ENCODE data around the gene AEBP2.
"Not testable (repeated sequence)": the region's sequence is repeated elsewhere in the genome, so short reads cannot be mapped to it uniquely, and the experiment has no call there.

Gene AEBP2, protein sequence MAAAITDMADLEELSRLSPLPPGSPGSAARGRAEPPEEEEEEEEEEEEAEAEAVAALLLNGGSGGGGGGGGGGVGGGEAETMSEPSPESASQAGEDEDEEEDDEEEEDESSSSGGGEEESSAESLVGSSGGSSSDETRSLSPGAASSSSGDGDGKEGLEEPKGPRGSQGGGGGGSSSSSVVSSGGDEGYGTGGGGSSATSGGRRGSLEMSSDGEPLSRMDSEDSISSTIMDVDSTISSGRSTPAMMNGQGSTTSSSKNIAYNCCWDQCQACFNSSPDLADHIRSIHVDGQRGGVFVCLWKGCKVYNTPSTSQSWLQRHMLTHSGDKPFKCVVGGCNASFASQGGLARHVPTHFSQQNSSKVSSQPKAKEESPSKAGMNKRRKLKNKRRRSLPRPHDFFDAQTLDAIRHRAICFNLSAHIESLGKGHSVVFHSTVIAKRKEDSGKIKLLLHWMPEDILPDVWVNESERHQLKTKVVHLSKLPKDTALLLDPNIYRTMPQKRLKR

DNA sequence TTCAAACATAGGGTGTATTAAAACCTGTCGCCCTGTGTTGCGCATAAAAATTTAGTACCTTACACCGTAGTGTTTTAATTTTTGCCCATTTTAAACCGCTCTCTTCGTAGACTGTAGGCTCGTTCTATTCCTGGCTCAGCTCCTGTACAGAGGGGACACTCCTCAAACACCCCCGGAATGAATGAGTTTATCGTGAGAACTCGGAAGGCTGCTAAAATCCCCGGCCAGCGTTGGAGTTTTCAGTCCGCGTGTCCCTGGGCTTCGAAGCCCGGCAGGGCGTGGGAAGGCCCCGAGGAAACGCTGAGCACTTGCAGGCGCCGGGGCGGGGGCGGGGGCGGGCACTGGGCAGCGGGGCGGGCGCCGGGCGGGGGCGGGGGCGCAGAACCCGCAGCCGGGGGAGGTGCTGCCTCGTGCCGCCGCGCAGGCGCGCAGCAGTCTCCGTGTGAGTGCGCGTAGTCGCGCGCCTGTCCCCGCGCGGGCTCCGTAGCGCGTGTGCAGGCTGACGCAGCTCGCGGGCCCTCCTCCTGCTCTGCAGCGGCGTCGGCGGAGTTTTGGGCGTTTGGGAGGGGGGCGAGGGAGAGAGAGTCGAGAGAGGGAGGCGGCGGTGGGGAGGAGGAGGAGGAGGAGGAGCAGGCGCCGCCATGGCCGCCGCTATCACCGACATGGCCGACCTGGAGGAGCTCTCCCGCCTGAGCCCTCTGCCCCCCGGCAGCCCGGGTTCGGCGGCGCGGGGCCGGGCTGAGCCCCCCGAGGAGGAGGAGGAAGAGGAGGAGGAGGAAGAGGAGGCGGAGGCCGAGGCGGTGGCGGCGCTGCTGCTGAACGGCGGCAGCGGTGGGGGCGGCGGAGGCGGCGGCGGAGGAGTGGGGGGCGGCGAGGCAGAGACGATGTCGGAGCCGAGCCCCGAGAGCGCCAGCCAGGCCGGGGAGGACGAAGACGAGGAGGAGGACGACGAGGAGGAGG is at the start of gene AEBP2:
Gene AEBP2, plus strand, starts transcription at position 434 of the 960 bp plus-strand sequence. Its CDS starts 208 bp downstream, at position 642.
- DNase-seq (ENCODE audit: low read depth in 4 of 4, low spot score in 1 of 4): peak; percentile 53 to 78 (median 73)

DNA sequence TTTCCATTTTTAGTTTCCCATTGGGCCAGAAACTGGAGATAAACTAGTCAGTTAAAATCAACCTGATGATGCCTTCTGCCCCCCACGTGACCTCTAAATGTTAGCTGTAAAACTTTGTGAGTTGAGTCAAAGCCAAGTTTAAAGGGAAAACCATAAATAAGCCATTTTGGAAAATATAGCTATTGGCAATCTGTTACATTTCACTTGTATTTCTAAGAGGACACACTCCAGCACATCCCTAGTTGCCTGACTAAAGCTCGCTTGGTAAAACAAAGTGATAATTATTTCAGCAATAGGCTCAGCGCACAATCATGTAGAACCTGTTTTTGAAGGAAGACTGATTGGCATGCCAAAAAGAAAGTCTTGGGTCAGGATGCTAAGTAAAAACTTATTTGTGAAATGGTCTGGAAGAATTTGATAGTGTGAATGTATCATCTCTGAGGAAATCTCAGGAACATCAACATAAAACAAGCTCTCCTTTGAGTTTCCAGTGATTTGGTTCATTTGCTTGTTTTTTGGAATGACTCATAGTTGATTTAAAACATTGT is 49.2 kb upstream of the AEBP2 start:
- DNase-seq (ENCODE audit: low read depth in 4 of 4, low spot score in 1 of 4): no peak

DNA sequence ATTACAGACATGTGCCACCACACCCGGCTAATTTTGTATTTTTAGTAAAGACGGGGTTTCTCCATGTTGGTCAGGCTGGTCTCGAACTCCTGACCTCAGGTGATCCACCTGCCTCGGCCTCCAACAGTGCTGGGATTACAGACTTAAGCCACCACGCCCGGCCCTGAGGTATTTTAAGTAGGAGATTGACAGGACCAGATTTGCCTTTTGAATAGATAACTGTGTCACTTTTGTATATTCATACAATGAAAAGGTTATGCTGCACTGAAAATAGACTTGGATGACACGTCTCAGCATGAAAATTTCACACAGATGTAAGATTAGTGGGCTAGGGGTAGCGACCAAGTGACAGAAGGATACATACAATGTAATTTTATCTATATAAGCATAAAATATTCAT is 46.6 kb upstream of the AEBP2 start:
- not testable (repeated sequence) for DNase-seq (ENCODE audit: low read depth in 4 of 4, low spot score in 1 of 4)

DNA sequence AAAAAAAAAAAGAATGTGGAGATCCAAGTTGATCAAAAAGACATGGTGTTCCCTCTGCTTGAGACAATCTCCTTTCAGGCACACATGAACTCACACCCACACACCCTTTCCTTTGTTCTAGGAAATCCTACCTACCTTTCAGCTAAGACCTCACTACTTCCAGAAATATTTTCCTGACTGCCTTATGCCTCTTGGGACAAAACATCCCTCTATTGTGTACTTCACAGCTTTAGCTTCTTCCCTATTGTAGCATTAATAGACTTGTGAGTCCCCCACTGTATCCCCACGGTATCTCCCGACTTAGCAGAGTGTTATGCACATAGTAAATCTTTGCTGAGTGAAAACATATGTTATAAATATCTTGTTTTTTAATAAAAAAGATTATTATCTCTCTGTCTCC is 44.9 kb upstream of the AEBP2 start:
- no peak for DNase-seq (ENCODE audit: low read depth in 4 of 4, low spot score in 1 of 4)

DNA sequence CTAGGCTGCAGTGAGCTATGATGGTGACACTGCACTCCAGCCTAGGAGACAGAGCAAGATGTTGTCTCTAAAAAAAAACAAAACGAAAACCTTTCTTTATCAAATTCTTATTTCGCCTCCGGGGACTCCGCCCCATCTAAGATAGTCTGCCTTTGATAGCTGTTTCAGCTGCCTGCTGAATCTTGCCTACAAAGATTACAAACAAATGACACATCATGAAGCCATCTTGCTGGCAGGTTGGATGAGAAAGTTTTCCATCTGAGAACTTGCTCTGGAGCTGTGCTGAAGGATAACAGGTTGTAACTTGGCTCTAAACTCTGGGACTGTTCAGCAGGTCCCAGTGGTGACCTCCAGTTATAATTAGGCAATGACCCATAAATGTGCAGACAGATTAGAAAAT is 41.8 kb upstream of the AEBP2 start:
- DNase-seq (ENCODE audit: low read depth in 4 of 4, low spot score in 1 of 4): no peak

DNA sequence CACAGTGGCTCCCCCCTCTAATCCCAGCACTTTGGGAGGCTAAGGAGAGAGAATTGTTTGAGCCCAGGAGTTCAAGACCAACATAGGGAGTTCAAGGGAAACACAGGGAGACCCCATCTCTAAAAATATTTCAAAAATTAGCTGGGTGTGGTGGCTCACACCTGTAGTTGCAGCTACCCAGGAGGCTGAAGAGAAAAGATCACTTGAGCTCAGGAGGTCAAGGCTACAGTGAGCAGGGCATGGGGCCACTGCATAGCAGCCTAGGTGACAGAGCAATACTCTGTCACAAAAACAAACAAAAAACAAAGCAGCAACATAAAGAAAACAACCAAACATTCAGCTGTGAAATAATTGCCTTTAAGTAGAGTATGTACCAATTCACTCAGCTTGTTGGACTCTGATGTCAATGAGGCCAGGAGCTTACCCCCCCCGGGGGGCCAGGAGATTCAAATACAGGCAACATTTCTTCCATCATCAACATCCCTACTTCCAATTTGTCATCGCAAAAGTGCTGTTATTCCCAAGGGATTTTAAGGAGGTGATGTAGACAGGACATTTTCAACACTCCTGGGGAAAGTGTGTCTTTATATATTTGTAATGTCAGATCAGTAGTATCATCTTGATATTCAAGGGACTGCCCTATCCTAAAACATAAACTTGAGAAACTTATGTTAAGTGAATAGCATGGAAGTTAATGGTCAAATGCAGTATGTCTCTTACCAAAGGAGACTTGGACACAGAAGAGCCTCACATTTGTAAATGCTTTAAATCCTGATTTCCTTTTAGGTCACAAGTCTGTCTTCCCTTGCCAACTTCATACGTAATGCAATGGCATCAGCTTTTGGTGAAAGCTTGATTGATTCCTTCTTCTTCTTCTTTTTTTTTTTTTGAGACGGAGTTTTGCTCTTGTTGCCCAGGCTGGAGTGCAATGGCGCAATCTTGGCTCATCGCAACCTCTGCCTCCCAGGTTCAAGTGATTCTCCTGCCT is 40.6 kb upstream of the AEBP2 start:
- no peak for DNase-seq (ENCODE audit: low read depth in 4 of 4, low spot score in 1 of 4)

DNA sequence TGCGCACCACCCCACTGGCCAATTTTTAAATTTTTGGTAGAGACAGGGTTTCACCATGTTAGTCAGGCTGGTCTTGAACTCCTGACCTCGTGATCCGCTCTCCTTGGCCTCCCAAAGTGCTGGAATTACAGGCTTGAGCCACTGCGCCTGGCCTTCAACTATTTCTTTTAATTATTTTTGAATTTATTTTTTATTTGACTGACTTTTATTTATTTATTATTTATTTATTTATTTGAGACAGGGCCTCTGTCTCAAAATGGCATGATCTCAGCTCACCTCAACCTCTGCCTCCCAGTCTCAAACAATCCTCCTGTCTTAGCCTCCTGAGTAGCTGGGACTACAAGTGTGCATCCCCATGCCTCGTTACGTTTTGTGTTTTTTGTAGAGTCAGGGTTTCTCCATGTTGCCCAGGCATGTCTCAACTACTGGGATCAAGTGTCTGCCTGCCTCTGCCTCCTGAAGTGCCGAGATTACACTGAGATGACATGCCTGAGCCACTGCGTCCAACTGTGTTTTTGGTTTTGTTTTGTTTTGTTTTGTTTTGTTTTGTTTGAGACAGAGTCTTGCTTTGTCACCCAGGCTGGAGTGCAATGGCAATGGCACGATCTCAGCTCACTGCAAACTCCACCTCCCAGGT is 38.5 kb upstream of the AEBP2 start:
- DNase-seq (ENCODE audit: low read depth in 4 of 4, low spot score in 1 of 4): not testable (repeated sequence)

DNA sequence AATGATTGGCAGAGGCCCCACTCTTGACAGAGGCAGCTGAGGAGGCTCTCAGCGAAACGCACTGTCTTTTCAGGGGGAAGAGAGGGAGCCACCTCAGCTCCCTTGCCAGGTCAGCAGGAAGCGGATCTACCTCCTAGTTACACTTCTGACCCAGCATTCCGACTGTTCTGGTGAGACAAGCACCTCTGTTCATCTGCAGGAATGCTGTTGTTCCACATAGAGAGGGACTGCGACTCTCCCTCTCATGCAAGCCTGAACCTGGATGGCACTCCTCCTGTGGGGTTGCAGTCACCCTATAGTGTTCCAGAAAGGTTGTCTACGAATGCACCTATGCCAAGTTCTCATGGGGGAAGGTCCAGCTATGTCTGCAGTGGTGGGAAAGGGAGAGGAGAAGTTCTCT is 37.1 kb upstream of the AEBP2 start:
- DNase-seq (ENCODE audit: low read depth in 4 of 4, low spot score in 1 of 4): no peak

DNA sequence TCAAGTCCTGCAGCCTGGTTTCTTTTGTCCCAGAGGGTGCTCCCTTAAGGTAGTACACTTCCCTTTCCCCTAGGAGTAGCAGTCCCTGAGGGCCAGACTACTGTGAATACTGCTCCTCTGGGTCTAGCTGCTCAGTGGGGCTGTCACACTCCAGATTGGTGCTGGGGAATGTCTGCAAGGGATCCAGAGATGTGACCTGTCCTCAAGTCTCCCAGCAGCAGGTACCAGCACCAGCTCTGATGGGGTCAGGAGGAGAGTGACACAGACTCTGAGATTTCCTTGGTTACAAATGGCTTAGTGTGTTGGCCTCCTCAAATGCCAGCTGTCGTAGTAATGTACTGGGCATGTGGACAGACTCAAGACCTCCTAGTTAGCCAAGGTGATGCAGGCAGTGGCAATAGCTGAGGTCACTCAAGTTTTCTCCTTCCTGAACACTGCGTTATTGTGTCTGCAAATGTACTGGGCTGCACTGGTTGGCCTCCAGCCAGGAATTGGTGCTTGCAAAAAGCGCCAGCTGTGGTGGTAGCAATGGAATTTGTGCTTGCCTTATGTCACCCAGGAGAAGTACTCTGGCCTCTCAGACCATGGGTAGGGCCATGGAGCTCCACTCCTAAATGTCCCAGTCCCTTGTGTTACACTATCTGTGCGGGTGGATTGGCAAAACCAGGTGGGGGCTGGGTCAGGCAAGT is 36.4 kb upstream of the AEBP2 start:
- no peak for DNase-seq (ENCODE audit: low read depth in 4 of 4, low spot score in 1 of 4)

DNA sequence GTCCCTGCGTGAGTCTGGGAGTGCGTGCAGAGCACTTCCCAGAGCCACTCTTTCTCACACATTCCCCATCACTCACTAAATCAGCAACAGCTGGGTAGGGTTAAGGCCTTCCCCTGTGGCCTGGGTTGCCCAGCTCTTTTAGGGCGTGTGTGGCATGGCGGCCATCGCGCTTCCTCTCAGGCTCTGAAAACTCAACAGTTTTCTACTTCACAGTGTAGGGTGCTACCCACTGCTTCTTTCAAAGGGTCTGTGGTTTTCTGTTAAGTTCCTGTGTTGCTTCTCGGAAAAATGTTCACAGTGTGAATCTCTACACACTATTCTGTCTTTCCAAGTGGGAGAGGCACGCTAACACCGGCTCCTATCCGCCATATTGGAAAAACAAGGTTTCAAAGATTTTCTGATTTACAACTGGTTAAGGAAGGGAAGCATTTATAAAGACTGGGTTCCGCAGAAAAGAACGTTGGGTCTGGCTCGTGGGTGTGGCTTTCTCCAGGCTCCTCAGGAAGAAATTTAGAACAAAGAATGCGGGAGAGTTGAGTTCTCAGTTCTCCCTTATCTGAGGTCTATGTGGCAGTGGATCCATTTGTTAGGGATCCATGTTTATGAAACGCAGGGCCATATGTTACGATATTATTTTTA is 34.9 kb upstream of the AEBP2 start:
- no peak for DNase-seq (ENCODE audit: low read depth in 4 of 4, low spot score in 1 of 4)

DNA sequence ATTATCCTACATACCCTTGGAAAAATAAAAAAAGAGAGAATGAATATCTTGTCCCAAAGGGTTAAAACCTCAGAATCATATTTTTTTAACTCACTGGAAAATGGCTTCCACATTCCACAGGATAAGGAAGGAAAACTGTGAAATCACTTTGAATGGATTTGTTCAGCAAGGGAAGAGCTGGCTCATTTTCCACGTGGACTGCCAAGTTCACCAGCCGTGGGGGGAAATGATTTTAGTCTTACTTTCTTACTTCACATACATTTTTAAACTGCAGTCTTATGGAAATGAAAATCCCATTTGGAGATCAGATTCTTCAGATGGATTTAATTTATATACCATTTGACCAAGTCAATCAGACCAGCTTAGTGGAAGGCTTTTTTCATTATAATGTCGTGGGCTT is 29.9 kb upstream of the AEBP2 start:
- no peak for DNase-seq (ENCODE audit: low read depth in 4 of 4, low spot score in 1 of 4)

DNA sequence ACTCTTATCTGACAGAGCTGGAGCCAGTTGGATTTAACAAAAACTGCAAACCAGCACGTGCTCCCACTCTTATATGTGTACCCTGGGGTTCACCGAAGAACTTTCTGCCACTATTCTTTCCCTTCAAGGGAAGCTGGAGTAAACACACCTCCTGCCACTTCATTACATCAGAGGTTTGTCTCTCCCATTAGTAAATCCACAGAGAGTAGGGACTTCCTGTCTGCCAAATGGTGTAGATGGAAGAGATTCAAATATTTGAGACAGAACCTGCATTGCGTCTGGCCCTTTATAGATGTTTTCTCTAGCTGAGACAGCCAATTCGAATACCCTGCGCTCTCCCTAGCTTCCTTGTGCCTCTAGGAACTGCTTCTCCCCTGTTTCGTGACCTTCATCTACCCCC is 29.1 kb upstream of the AEBP2 start:
- no peak for DNase-seq (ENCODE audit: low read depth in 4 of 4, low spot score in 1 of 4)

DNA sequence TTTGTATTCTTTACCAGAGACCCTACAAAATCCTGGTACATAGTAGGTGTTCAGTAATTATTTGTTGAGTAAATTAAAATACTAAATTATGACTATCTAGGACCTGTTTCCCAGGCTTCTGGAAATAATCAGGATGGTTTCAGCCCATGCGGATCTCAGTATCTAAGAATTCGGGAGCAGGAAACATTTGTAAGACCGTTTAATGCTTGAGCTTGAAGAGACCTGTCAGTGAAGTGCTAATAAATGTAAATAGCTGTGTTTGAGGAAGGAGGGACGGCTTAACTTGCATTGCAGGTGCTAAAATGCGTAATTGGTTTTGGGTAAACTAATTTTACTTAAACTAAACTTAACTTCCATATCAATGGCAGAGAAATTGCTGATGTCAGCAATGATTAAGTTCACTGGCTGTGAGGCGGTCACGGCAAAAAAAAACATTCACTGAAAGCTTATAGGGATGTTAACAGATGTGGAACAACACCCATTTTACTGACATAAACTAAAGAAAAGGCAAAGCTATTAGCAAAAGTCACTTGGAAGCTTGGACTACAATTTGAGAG is 28.6 kb upstream of the AEBP2 start:
- DNase-seq (ENCODE audit: low read depth in 4 of 4, low spot score in 1 of 4): no peak

DNA sequence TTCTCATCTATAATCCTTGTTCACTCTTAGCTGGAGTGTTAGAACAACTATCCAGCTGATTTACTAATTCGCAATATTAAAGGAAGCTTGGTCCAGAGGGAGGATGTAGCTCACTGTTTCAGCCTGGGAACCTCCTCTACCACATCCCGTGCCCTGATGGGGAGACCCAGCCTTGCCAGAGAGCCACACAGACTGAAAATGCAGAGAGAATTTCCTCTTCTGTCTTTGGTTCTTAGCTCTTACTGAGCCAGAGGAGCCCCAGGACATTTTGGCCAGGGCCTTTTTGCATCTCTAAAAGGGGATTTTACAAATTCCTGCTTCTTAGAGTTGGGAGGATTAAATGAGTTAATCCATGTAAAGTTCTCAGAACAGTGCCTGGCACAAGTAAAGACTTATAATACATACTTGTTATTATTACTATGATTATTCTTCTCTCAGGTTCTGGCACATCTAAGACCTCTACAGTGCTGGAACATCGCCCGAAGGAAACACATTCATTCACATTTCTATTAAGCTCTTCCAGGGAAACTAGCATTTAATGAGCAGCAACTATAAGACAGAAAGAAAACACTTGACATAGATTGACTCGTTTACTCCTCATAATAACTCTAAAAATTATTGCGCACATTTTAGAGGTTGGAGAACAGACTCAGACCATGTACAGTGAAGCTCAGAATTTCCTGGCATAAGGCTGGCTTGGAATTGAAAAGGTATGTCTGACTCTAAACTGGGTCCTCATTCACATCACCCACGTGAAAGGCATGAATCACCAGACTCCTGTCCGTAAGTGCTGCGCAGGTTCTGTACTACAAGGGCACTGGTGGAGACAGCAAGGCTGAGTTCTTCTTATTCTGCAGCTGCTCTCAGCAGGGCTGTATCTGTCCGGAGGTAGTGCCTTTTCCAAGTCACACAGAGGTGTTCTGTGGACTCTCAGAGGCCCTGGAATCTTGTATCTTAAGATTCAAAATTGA is 27.8 kb upstream of the AEBP2 start:
- no peak for DNase-seq (ENCODE audit: low read depth in 4 of 4, low spot score in 1 of 4)

DNA sequence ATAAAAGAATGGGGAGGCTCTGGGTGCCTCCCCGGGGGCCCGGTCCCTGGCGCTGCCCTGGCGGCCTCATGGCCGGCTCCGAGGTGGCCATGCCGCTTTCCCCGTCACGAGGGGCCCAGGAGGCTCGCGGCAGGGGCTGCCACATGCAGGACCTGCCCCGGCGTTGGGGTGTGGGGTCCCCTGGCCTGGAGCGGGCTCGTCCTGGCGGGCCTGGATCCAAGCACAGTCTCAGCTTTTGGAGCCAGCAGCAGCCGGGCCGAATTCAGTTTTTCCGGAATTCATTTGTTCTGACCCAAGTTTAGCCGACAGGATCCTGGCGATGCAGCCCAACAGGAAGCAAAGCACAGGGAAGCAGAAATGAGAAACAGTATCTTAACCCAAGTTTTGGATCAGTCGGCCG is 26.4 kb upstream of the AEBP2 start:
- DNase-seq (ENCODE audit: low read depth in 4 of 4, low spot score in 1 of 4): no peak

DNA sequence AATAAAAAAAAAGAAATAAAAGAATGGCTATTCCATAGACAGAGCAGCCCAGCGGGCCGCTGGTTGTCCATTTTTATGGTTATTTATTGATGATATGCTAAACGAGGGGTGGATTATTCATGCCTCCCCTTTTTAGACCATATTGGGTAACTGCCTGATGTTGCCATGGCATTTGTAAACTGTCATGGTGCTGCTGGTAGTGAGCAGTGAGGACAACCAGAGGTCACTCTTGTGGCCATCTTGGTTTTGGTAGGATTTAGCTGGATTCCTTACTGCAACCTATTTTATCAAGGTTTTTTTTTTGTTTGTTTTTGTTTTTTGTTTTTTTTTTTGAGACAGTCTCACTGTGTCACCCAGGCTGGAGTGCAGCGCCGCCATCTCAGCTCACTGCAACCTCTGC is 25.7 kb upstream of the AEBP2 start:
- not testable (repeated sequence) for DNase-seq (ENCODE audit: low read depth in 4 of 4, low spot score in 1 of 4)

DNA sequence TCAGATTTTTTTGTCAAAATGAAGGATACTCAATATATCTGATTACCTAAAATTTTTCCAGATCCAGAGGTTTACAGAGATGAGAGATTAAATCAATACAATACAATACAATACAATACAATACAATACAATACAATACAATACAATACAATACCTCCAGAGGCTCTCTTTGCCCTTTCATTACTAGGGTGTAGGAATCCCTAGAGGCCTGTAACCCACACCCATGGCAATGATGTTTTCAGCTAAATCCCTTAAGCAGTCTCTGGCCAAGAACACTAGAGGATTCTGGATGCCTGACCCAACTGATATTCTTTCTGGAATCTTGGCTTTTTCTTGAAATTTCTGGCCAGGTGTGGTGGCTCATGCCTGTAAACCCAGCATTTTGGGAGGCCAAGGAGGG is 23.7 kb upstream of the AEBP2 start:
- DNase-seq (ENCODE audit: low read depth in 4 of 4, low spot score in 1 of 4): no peak

All from stimulated activated CD4-positive, alpha-beta T cell treated with anti-CD3 and anti-CD28 coated beads, Interleukin-1b, Interleukin-23, amount 100 ng/mL, for 24 hours (primary cell).